CD14-positive monocyte (primary cell): ENCODE data around the gene CD4. TPM values are rescaled to one million over a fixed set of nuclear protein-coding genes. Genes with fewer than 3 reads are reported as not detected.

Source experiments
- DNase-seq, 3 donors: peaks; one replicate each; pipeline ENCODE4 v3.0.0-alpha.2; 2011 to 2022
- H2AFZ ChIP-seq: 2 replicates; pipeline ENCODE4 v1.6.0; 2012; ENCODE audit warnings: mild to moderate bottlenecking, low read depth, low read length, inconsistent platforms; ENCODE audit not compliant: insufficient read depth, poor library complexity, severe bottlenecking
- H3K27ac ChIP-seq, 2 donors: 1 replicate in 1 of 2; 2 replicates in 1 of 2; pipeline ENCODE4 v1.5.1; 2012 to 2013; ENCODE audit warnings: low read length in 2 of 2, control low read depth in 1 of 2, inconsistent platforms in 1 of 2, low read depth in 1 of 2, mild to moderate bottlenecking in 1 of 2
- H3K27me3 ChIP-seq, 2 donors: one replicate each; pipeline versions ENCODE4 v1.6.0 to v1.6.1; 2011 to 2013; ENCODE audit warnings: low read length in 2 of 2; ENCODE audit not compliant: control insufficient read depth in 2 of 2, insufficient read depth in 2 of 2
- H3K36me3 ChIP-seq, 2 donors: replicated peaks in 1 of 2; 1 replicate in 1 of 2; 2 replicates in 1 of 2; pipeline versions ENCODE4 v1.5.1 to v1.6.1; 2012 to 2013; ENCODE audit warnings: low read length in 2 of 2, control low read depth in 1 of 2, inconsistent platforms in 1 of 2, mild to moderate bottlenecking in 1 of 2; ENCODE audit not compliant: insufficient read depth in 2 of 2, control insufficient read depth in 1 of 2
- H3K4me1 ChIP-seq, 2 donors: 1 replicate in 1 of 2; 2 replicates in 1 of 2; pipeline versions ENCODE4 v1.5.1 to v1.6.1; 2012 to 2013; ENCODE audit warnings: low read length in 2 of 2, control low read depth in 1 of 2, inconsistent platforms in 1 of 2, mild to moderate bottlenecking in 1 of 2, moderate library complexity in 1 of 2; ENCODE audit not compliant: insufficient read depth in 2 of 2, control insufficient read depth in 1 of 2
- H3K4me2 ChIP-seq: replicated peaks from 2 replicates; pipeline ENCODE3; 2012; ENCODE audit warnings: low read length, moderate library complexity, mild to moderate bottlenecking; ENCODE audit not compliant: poor library complexity, severe bottlenecking; ENCODE audit errors: extremely low read depth
- H3K4me3 ChIP-seq, 3 experiments: fragments of 200-600 bp in 1 of 3; sonication (generic) in 1 of 3; replicated peaks in 1 of 3; 1 replicate in 2 of 3; 2 replicates in 1 of 3; pipeline ENCODE4 v1.5.1; 2011 to 2013; ENCODE audit warnings: low read length in 3 of 3, mild to moderate bottlenecking in 3 of 3, control low read depth in 2 of 3, low read depth in 2 of 3, inconsistent platforms in 1 of 3, moderate library complexity in 1 of 3
- H3K79me2 ChIP-seq: 2 replicates; pipeline ENCODE4 v1.6.0; 2012; ENCODE audit warnings: mild to moderate bottlenecking, control low read depth, inconsistent platforms, low read length, moderate library complexity; ENCODE audit not compliant: insufficient read depth
- H3K9ac ChIP-seq: 2 replicates; pipeline ENCODE4 v1.6.0; 2017; ENCODE audit warnings: low read length, mild to moderate bottlenecking; ENCODE audit not compliant: insufficient read depth, poor library complexity, severe bottlenecking
- H3K9me3 ChIP-seq, 2 donors: replicated peaks in 1 of 2; 1 replicate in 1 of 2; 2 replicates in 1 of 2; pipeline versions ENCODE4 v1.5.1 to v1.6.1; 2012 to 2013; ENCODE audit warnings: low read length in 2 of 2, control low read depth in 1 of 2; ENCODE audit not compliant: control insufficient read depth in 1 of 2, insufficient read depth in 1 of 2
- H4K20me1 ChIP-seq: 2 replicates; pipeline ENCODE4 v1.6.0; 2012; ENCODE audit warnings: mild to moderate bottlenecking, low read length, control low read depth, moderate library complexity; ENCODE audit not compliant: insufficient read depth
- H3K27ac Mint-ChIP-seq, 7 donors: one replicate each; pipeline ENCODE4 v1.8.0; 2020; ENCODE audit warnings: mild to moderate bottlenecking in 7 of 7, mixed read lengths in 7 of 7, moderate library complexity in 6 of 7, inconsistent platforms in 2 of 7
- H3K27me3 Mint-ChIP-seq, 3 donors: one replicate each; pipeline ENCODE4 v1.8.0; 2021 to 2022; ENCODE audit warnings: low read depth in 3 of 3, mild to moderate bottlenecking in 3 of 3, mixed read lengths in 3 of 3, moderate library complexity in 3 of 3, inconsistent platforms in 1 of 3
- H3K36me3 Mint-ChIP-seq, 2 donors: one replicate each; pipeline ENCODE4 v1.8.0; 2020; ENCODE audit warnings: mixed read lengths in 2 of 2, inconsistent platforms in 1 of 2, mild to moderate bottlenecking in 1 of 2
- H3K4me1 Mint-ChIP-seq: one replicate; pipeline ENCODE4 v1.8.0; 2020; ENCODE audit warnings: mild to moderate bottlenecking, mixed read lengths
- H3K4me3 Mint-ChIP-seq, 2 donors: one replicate each; pipeline ENCODE4 v1.8.0; 2020; ENCODE audit warnings: mild to moderate bottlenecking in 2 of 2, mixed read lengths in 2 of 2, moderate library complexity in 1 of 2
- H3K9me3 Mint-ChIP-seq, 7 donors: one replicate each; pipeline ENCODE4 v1.8.0; 2020 to 2022; ENCODE audit warnings: mixed read lengths in 7 of 7, mild to moderate bottlenecking in 6 of 7, moderate library complexity in 6 of 7, inconsistent platforms in 2 of 7
- WGBS: methylation state at CpG from one replicate; pipeline ENCODE4 v1.1.5; 2013; ENCODE audit warnings: missing lambda C conversion rate; ENCODE audit not compliant: insufficient coverage; 5-methylcytosine and 5-hydroxymethylcytosine counted together
- intact Hi-C, 2 donors: fragments of 100-400 bp; cut with micrococcal nuclease; formaldehyde crosslinking; loops; one replicate each; pipeline versions ENCODE4 v1.15.0 to v1.15.1; 2023
- polyA plus RNA-seq, 3 donors: library from polyadenylated mRNA; depleted of rRNA in 1 of 3; unstranded in 2 of 3; stranded (reverse) in 1 of 3; fragments of 300-500 nt in 2 of 3; fragments of >200 nt in 1 of 3; fragmentation: Illumina TruSeq in 2 of 3; gene quantifications; 1 replicate in 2 of 3; 2 replicates in 1 of 3; pipeline ENCODE4 v1.2.3, GENCODE V29; 2012 to 2021
- TF ChIP-seq, protein P1 (sequence below): fragments of 200-600 bp; IDR thresholded peaks from one replicate; pipeline ENCODE4 v1.8.0; 2022; ENCODE audit warnings: antibody characterized with exemption, mild to moderate bottlenecking

Gene CD4
- polyA plus RNA-seq, 3 donors: 261 to 371 (median 269) TPM

DNA sequence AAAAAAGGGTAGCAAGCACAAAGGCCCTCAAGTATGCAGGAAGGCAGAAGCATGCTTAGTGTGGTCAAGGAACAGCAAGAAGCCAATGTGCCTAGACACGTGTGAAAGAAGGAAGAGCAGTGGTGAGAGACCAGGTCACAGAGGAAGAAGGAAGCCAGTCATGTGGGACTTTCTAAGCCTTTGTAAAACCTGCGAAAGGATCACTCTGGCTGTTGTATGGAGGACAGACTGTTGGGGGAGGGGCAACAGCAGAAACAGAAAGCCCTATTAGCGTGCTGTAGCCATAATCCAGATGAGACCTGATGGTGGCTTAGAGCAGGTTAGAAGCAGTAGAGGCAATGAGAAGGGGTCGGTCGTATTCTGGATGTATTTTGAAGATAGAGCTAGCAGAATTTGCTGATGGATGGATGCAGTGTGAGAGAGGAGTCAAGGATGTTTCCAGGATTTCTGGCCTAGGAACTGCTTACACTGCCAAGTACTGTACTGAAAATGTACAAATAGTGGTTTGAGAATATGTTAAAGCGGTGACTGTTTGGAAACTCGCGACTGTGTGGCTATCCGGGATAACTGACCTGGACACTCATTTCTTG lies 30.7 kb upstream of the CD4 start:
- 79% methylated on average over 9 of the region's 9 CpGs for WGBS
- intact Hi-C loops: no loop called here
- H3K9me3 Mint-ChIP-seq: no peaks in the 10 kb centered on the region

GRCh38 chr12:6759741-6760140 lies 29.6 kb upstream of the CD4 start:
- Histone ChIP-seq H3K4me2 (no peak overlapping the region), H3K27me3 (peaks cover 2 to 15% of the 10 kb centered on the region in 2 donors), H2AFZ (no peak overlapping the region), H4K20me1 (no peaks in the 10 kb centered on the region), H3K79me2 (no peaks in the 10 kb centered on the region), H3K4me3 (no peak overlapping the region), H3K9ac (no peak overlapping the region), H3K27ac (no peak overlapping the region), H3K9me3 (no peaks in the 10 kb centered on the region), H3K36me3 (no peaks in the 10 kb centered on the region), H3K4me1 (peaks cover 18 to 19% of the 10 kb centered on the region in 2 donors)
- TF ChIP-seq, protein P1, sequence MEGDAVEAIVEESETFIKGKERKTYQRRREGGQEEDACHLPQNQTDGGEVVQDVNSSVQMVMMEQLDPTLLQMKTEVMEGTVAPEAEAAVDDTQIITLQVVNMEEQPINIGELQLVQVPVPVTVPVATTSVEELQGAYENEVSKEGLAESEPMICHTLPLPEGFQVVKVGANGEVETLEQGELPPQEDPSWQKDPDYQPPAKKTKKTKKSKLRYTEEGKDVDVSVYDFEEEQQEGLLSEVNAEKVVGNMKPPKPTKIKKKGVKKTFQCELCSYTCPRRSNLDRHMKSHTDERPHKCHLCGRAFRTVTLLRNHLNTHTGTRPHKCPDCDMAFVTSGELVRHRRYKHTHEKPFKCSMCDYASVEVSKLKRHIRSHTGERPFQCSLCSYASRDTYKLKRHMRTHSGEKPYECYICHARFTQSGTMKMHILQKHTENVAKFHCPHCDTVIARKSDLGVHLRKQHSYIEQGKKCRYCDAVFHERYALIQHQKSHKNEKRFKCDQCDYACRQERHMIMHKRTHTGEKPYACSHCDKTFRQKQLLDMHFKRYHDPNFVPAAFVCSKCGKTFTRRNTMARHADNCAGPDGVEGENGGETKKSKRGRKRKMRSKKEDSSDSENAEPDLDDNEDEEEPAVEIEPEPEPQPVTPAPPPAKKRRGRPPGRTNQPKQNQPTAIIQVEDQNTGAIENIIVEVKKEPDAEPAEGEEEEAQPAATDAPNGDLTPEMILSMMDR: no peak
- Mint-ChIP-seq H3K36me3 (peaks cover 0 to 2% of the 10 kb centered on the region in 2 donors), H3K4me3 (no peak overlapping the region), H3K27ac (no peak overlapping the region), H3K4me1 (peaks cover 19% of the 10 kb centered on the region), H3K27me3 (peaks cover 19 to 26% (median 26%) of the 10 kb centered on the region in 3 donors), H3K9me3 (peaks cover 0 to 2% (median 0%) of the 10 kb centered on the region in 7 donors)
- 98% methylated on average over 5 of the region's 5 CpGs for WGBS
- intact Hi-C loops: no loop called here
- DNase-seq: no peak

More for the DNA sequence above, 30.7 kb upstream of the CD4 start:
- Mint-ChIP-seq H3K27me3 (peaks cover 11 to 16% (median 15%) of the 10 kb centered on the region in 3 donors), H3K4me3 (peak overlapping the region in 1 of 2 donors; percentile 37), H3K27ac (peak overlapping the region in 3 of 7 donors; percentile 22 to 35 (median 33)), H3K4me1 (peaks cover 21% of the 10 kb centered on the region), H3K36me3 (no peaks in the 10 kb centered on the region)
- H3K27ac ChIP-seq: no peak overlapping the region
- TF ChIP-seq, protein P1: no peak
- H4K20me1 ChIP-seq: no peaks in the 10 kb centered on the region
- H3K27me3 ChIP-seq: peaks cover 0 to 9% of the 10 kb centered on the region in 2 donors
- peaks cover 19 to 21% of the 10 kb centered on the region in 2 donors for H3K4me1 ChIP-seq
- H3K4me3 ChIP-seq: no peak overlapping the region
- no peaks in the 10 kb centered on the region for H3K36me3 ChIP-seq
- no peaks in the 10 kb centered on the region for H3K79me2 ChIP-seq
- H3K4me2 ChIP-seq: no peak overlapping the region
- H2AFZ ChIP-seq: no peak overlapping the region
- H3K9ac ChIP-seq: no peak overlapping the region
- DNase-seq: peak in 2 of 3 donors; percentile 26 to 62
- H3K9me3 ChIP-seq: no peaks in the 10 kb centered on the region
